GM12878 (cell line): Measurements from ENCODE around the gene MRPL50. TPM values are rescaled to one million over a fixed set of nuclear protein-coding genes. Genes with fewer than 3 reads are reported as not detected.
A peak's percentile ranks its signal among the peaks of the same experiment; 100 is the strongest.

ENCODE experiments used
- ATAC-seq: fragments of 200-7000 bp; cut with Tn5 transposase; 3 replicates; pipeline ENCODE4 v1.9.1; 2020; ENCODE audit warnings: mild to moderate bottlenecking, moderate library complexity
- BruUV-seq: library from RNA; stranded (reverse); fragments of 400-500 nt; replicated peaks from 2 replicates; lab custom pipeline; 2021; lab: Mats Ljungman, UMichigan
- CTCF ChIA-PET: fragments of 300-600 bp; sonication (Branson Sonifier 250); formaldehyde crosslinking; extraction: SDS; loops from one replicate; lab custom pipeline; 2021; ENCODE audit warnings: inconsistent platforms; lab: Yijun Ruan, JAX
- POLR2A ChIA-PET: fragments of 350-600 bp; formaldehyde crosslinking; extraction: SDS; loops from one replicate; lab custom pipeline; 2021; ENCODE audit warnings: inconsistent platforms; lab: Charles Lee
- RAD21 ChIA-PET: fragments of 300-600 bp; sonication (Branson Sonifier 250); formaldehyde crosslinking; loops from one replicate; lab custom pipeline; 2023; ENCODE audit warnings: antibody characterized with exemption; ENCODE audit not compliant: unreplicated experiment; lab: Charles Lee
- SMC1A ChIA-PET: fragments of 300-600 bp; sonication (Branson Sonifier 250); formaldehyde crosslinking; loops from one replicate; lab custom pipeline; 2023; ENCODE audit not compliant: unreplicated experiment, uncharacterized antibody; lab: Charles Lee
- DNase-seq: peaks from one replicate; pipeline ENCODE4 v3.0.0-alpha.2; 2011; ENCODE audit warnings: low read depth, low spot score
- FAIRE-seq: peaks from 3 replicates; lab custom pipeline; 2011; peaks lifted over from hg19 to GRCh38; lab: Jason Lieb, UNC
- H2AFZ ChIP-seq: 2 replicates; pipeline ENCODE4 v1.6.0; 2011; ENCODE audit warnings: low read depth, low read length, control low read depth; ENCODE audit not compliant: control insufficient read depth
- H3K27ac ChIP-seq: 2 replicates; pipeline ENCODE4 v1.5.1; 2011; ENCODE audit warnings: control low read depth; ENCODE audit not compliant: control insufficient read depth, insufficient read depth
- H3K27me3 ChIP-seq, 2 experiments: replicated peaks in 1 of 2; 2 replicates each; pipeline versions ENCODE4 v1.6.0 to v1.6.1; 2011; ENCODE audit warnings: low read length in 1 of 2; ENCODE audit not compliant: control insufficient read depth in 2 of 2, insufficient read depth in 2 of 2
- H3K36me3 ChIP-seq, 2 experiments: 2 replicates each; pipeline ENCODE4 v1.5.1; 2011; ENCODE audit warnings: low read length in 1 of 2; ENCODE audit not compliant: control insufficient read depth in 2 of 2, insufficient read depth in 2 of 2
- H3K4me1 ChIP-seq: 2 replicates; pipeline ENCODE4 v1.6.1; 2011; ENCODE audit warnings: mild to moderate bottlenecking, low read length, moderate library complexity, mixed read lengths; ENCODE audit not compliant: control insufficient read depth, insufficient read depth
- H3K4me2 ChIP-seq: 2 replicates; pipeline ENCODE4 v1.6.0; 2011; ENCODE audit warnings: control low read depth; ENCODE audit not compliant: control insufficient read depth, insufficient read depth
- H3K4me3 ChIP-seq: fragments of 200-600 bp; sonication (generic); 2 replicates; pipeline ENCODE4 v1.5.1; 2016
- H3K79me2 ChIP-seq: 2 replicates; pipeline ENCODE4 v1.6.0; 2011; ENCODE audit warnings: low read length; ENCODE audit not compliant: control insufficient read depth, insufficient read depth
- H3K9ac ChIP-seq: 2 replicates; pipeline ENCODE4 v1.8.0; 2011; ENCODE audit warnings: low read length, control low read depth, mixed read lengths; ENCODE audit not compliant: control insufficient read depth, insufficient read depth
- H3K9me3 ChIP-seq: replicated peaks from 3 replicates; pipeline ENCODE4 v1.5.1; 2011; ENCODE audit warnings: mild to moderate bottlenecking, low read length; ENCODE audit not compliant: control insufficient read depth, insufficient read depth
- H4K20me1 ChIP-seq: 2 replicates; pipeline ENCODE4 v1.6.0; 2011; ENCODE audit not compliant: control insufficient read depth, insufficient read depth
- CBX5 ChIP-seq: sonication (generic); IDR thresholded peaks from 2 replicates; pipeline ENCODE4 v1.6.1; 2016; ENCODE audit warnings: low read depth, moderate library complexity, mild to moderate bottlenecking, inconsistent platforms
- CEBPZ ChIP-seq: fragments of 150-350 bp; IDR thresholded peaks from 2 replicates; pipeline ENCODE4 v1.6.1; 2016; ENCODE audit warnings: low read depth, low read length
- IRF3 ChIP-seq: fragments of 450-650 bp; IDR thresholded peaks from 2 replicates; pipeline ENCODE4 v1.6.1; 2014; ENCODE audit warnings: mild to moderate bottlenecking
- PML ChIP-seq: IDR thresholded peaks from 2 replicates; pipeline ENCODE4 v1.6.1; 2012; ENCODE audit warnings: low read length, inconsistent platforms
- RCOR1 ChIP-seq: conservative IDR thresholded peaks from 2 replicates; pipeline ENCODE4 v1.6.1; 2012; ENCODE audit warnings: low read depth, low read length, improper control_type of control experiment
- WGBS: methylation state at CpG from one replicate; pipeline ENCODE4 v1.1.6; 2016; ENCODE audit warnings: low lambda C conversion rate; ENCODE audit not compliant: insufficient replicate concordance, insufficient coverage; ENCODE audit errors: missing lambda C conversion rate; 5-methylcytosine and 5-hydroxymethylcytosine counted together
- in situ Hi-C: fragments of 300-500 bp; cut with MboI; formaldehyde crosslinking; loops from 9 replicates; pipeline ENCODE4 v1.14.3; 2018; ENCODE audit warnings: mixed read lengths
- intact Hi-C: fragments of 100-400 bp; cut with micrococcal nuclease; formaldehyde crosslinking; loops from one replicate; pipeline ENCODE4 v1.14.2; 2022; ENCODE audit not compliant: unreplicated experiment
- polyA plus RNA-seq, 11 experiments: library from polyadenylated mRNA; depleted of rRNA in 4 of 11; unstranded in 6 of 11; stranded (reverse) in 5 of 11; fragments of >200 nt; fragmentation: Nextera tagmentation in 4 of 11; fragmentation: Illumina TruSeq in 1 of 11; extraction: Ambion mirVana in 4 of 11; extraction: Trizol in 1 of 11; gene quantifications; 1 replicate in 1 of 11; 2 replicates in 10 of 11; pipeline versions ENCODE4 v1.2.1 to v1.2.3, GENCODE V29; 2011 to 2016; ENCODE audit warnings: inconsistent platforms in 2 of 11, missing spikeins in 2 of 11, low read depth in 1 of 11
- total RNA-seq, 4 experiments: library from RNA; depleted of rRNA in 3 of 4; stranded (reverse); fragments of >200 nt in 3 of 4; fragmentation: Illumina TruSeq in 1 of 4; extraction: Trizol in 1 of 4; gene quantifications; 2 replicates each; pipeline versions ENCODE4 v1.2.1 to v1.2.3, GENCODE V29; 2013 to 2021

The MRPL50 gene
- total and polyA plus RNA-seq, 10 of the 15 experiments (the other 5 are each of a cell fraction or from before 2014, with no cell fraction given): 12.8 to 79.4 (median 27.9) TPM

GRCh38 chr9:101409079-101409477, 10.7 kb upstream of the MRPL50 start:
- CTCF ChIA-PET: interaction anchor here (1.0 kb wide), 1 partner anchor 20 kb away, joined by 4 read pairs; no protein-coding TSS in a partner anchor
- H3K9ac ChIP-seq: no peak overlapping the region
- H3K27ac ChIP-seq: no peak overlapping the region
- no peaks in the 10 kb centered on the region for H3K4me1 ChIP-seq
- H2AFZ ChIP-seq: no peak overlapping the region
- H3K79me2 ChIP-seq: no peaks in the 10 kb centered on the region
- SMC1A ChIA-PET: interaction anchor here (1.0 to 1.5 kb wide), 4 partner anchors 10 to 42 kb away, joined by 3 to 5 read pairs (median 4); no protein-coding TSS in a partner anchor
- peaks cover 36% of the 10 kb centered on the region for H3K9me3 ChIP-seq
- no TSS peak for BruUV-seq
- peaks cover 6 to 26% of the 10 kb centered on the region in 2 experiments for H3K36me3 ChIP-seq
- no peaks in the 10 kb centered on the region for H3K27me3 ChIP-seq
- H3K4me2 ChIP-seq: no peak overlapping the region
- DNase-seq (no peak), FAIRE-seq (no peak), ATAC-seq (no peak)
- RAD21 ChIA-PET: interaction anchor here (2.2 kb wide), 1 partner anchor 10 kb away, joined by 6 read pairs; the partner anchor contains the start of genes MRPL50 and ZNF189
- WGBS: 98% methylated on average over 4 of the region's 4 CpGs
- POLR2A ChIA-PET: interaction anchor here (0.6 to 0.9 kb wide), 2 partner anchors 12 to 23 kb away, joined by 3 read pairs; no protein-coding TSS in a partner anchor
- no peaks in the 10 kb centered on the region for H4K20me1 ChIP-seq
- intact Hi-C loops: no loop called here
- 0 out of 2 replicates have a peak, but pooled peaks have one; percentile 21 for TF ChIP-seq PML
- no peak for TF ChIP-seq RCOR1
- TF ChIP-seq CBX5: peak; percentile 65; the same call in 1 of the 2 replicates
- H3K4me3 ChIP-seq: no peak overlapping the region
- in situ Hi-C loops: no loop called here

GRCh38 chr9:101408374-101409078, 10.1 kb upstream of the MRPL50 start:
- Histone ChIP-seq H3K4me1 (no peaks in the 10 kb centered on the region), H3K79me2 (no peaks in the 10 kb centered on the region), H3K9me3 (peaks cover 41% of the 10 kb centered on the region), H3K4me2 (no peak overlapping the region), H3K27me3 (no peaks in the 10 kb centered on the region), H2AFZ (no peak overlapping the region), H3K27ac (no peak overlapping the region), H3K36me3 (peaks cover 6 to 31% of the 10 kb centered on the region in 2 experiments), H3K4me3 (no peak overlapping the region), H4K20me1 (no peaks in the 10 kb centered on the region), H3K9ac (no peak overlapping the region)
- no peak for ATAC-seq
- no peak for FAIRE-seq
- intact Hi-C loops (no loop called here), in situ Hi-C loops (no loop called here)
- ChIA-PET SMC1A (interaction anchor here (1.0 to 1.5 kb wide), 3 partner anchors 13 to 41 kb away, joined by 3 to 4 read pairs (median 3); no protein-coding TSS in a partner anchor), CTCF (interaction anchor here (0.9 to 1.0 kb wide), 2 partner anchors 20 to 27 kb away, joined by 3 to 4 read pairs; partner anchors contain the start of gene ALDOB), POLR2A (interaction anchor here (0.6 to 0.9 kb wide), 2 partner anchors 13 to 23 kb away, joined by 3 read pairs; no protein-coding TSS in a partner anchor), RAD21 (interaction anchor here (2.2 kb wide), 1 partner anchor 10 kb away, joined by 6 read pairs; the partner anchor contains the start of genes MRPL50 and ZNF189)
- DNase-seq: no peak
- TF ChIP-seq CBX5 (peak; percentile 35; the same call in 1 of the 2 replicates), CEBPZ (no peak), IRF3 (no peak)
- no TSS peak for BruUV-seq
- 95% methylated on average over 5 of the region's 5 CpGs for WGBS
